NCI-H1417 (cell line): ENCODE data around the gene HYDIN.
"Not testable (repeated sequence)": the region's sequence is repeated elsewhere in the genome, so short reads cannot be mapped to it uniquely, and the experiment has no call there.

ENCODE experiments used
- DNase-seq, 3 experiments: peaks; one replicate each; lab custom pipeline; 2025; lab: John Stamatoyannopoulos, UW

The HYDIN gene

DNA sequence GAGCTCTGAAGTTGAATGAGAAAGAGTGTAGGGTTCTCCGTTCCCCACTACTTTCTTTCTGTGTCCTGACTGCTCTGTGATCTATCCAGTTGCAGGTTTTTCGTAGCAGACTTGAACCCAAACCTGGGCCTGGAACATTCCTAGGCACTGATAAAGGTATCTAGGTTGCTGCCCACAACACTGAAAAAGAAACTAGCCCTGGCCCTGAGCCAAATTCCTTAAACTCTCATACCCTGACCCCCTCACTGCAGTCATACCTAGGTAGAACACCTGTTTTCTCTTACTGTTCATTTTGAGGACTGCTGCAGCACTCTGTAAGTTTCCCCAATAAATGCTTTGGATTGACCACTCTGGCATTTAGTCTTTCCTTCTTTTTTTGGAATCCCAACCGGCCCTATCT lies 5.4 kb downstream of the HYDIN start:
- DNase-seq = no peak

GRCh38 chr16:71218306-71218963 lies 12.1 kb downstream of the HYDIN start:
- DNase-seq = peak in 2 of 3 experiments; percentile 13 to 61

- DNase-seq = peak in 2 of 3 experiments; percentile 41 to 75
These were observed 13.0 kb downstream of the HYDIN start for GRCh38 chr16:71217506-71217905.

DNA sequence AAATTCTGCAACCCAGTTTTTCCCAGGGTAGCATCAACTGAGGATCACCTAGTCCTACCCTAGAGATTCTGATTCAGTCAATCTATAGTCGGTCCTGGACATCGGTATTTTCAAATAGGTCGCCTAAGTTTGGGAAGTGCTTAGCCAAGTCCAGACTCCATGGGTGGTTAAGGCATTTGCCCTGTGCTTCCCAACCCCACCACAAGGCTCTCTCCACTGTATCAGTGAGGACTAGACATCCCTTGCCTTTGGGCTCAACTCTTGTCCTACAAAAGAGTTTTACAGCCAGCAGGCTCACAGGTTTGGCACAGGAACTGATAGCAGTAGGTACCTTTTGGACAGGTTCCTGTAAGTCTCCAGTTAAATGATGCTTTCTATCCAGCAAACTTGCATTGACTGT lies 13.8 kb downstream of the HYDIN start:
- peak in 1 of 3 experiments; percentile 33 for DNase-seq

- DNase-seq = peak; percentile 12 to 73 (median 59)
These were observed 15.7 kb downstream of the HYDIN start for GRCh38 chr16:71214746-71215381.

DNA sequence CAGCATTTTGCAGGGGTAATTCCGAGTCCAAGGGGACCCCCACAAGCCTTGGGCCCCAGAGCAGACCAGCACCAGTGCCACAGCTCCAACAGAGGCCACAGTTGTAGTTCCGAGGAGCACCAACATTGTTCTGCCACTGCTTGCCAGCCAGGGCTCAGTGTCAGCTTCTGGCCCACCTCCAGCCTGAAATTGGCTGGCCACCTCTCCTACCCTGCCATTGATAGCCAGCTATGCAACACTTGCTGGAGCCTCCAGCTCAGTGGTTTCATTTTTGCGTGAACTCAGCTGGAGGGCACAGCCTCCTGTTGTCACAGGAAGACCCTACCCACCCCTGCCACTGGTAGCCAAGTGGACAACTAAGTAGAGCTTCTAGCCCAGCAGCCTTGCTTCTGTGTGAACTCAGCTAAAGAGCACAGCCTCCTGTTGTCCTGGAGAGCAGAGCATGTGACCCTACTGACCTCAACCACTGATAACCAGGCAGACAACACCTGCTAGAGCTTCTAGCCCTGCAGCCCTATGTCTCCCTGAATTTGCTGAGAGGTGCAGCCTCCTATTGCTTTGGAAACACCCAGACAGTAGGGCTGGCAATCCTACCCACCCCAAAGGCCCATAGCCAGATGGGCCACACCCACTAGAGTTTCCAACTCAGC lies 24.9 kb downstream of the HYDIN start:
- no peak for DNase-seq

DNA sequence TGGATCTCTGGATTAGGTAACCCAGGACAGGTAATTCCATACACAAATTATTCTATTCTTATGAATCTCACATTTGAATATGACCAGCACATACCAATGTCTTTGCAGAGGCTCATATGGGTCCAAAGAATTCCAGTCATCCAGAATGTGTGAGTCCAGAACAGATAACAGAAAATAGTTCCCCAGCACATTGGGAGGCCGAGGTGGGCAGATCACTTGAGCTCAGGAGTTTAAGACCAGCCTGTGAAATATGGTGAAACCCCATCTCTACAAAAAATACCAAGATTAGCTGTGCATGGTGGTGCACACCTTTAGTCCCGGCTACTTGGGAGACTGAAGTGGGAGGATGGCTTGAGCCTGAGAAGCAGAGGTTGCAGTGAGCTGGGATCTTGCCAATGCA lies 26.9 kb downstream of the HYDIN start:
- no peak for DNase-seq

DNA sequence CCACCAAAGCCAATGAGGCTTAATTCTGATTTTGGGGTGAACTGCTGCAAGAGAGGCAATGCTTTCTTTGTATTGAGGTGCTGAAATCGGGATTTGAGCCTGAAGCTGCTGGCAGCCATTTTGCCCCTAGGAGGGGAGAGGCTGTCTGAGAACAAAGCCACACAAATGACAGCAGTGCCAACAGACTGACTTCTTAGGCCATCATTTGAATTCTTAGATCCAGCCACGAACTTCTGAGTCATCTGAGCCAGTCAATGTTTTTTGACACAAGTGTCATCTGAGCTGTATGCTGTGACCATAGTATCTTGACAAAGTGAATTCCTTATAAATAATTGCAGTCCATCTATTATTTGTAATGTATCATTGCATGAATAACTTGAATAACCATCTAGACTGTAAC lies 29.0 kb downstream of the HYDIN start:
- no peak for DNase-seq

GRCh38 chr16:71201054-71201453 lies 29.5 kb downstream of the HYDIN start:
- no peak for DNase-seq

GRCh38 chr16:71198408-71198807 lies 32.1 kb downstream of the HYDIN start:
- DNase-seq = no peak

DNA sequence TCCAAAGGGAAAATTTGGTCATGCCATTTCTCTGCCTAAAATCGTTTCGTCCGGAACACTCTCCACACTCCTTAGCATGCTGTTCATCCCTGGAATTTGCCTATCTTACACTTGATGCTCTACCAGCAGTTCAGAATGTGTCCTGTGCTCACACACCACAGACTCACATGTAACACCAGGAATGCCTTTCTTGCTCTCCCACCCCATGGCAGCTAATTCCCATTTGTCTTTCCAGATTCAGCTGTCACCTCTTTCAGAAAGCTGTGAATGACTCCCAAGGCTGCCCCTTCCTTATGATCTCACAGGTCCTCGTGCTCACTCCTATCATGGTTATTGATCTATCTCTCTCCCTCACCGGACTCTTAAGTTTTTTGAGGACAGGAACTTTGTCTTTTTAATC lies 38.1 kb downstream of the HYDIN start:
- no peak for DNase-seq

DNA sequence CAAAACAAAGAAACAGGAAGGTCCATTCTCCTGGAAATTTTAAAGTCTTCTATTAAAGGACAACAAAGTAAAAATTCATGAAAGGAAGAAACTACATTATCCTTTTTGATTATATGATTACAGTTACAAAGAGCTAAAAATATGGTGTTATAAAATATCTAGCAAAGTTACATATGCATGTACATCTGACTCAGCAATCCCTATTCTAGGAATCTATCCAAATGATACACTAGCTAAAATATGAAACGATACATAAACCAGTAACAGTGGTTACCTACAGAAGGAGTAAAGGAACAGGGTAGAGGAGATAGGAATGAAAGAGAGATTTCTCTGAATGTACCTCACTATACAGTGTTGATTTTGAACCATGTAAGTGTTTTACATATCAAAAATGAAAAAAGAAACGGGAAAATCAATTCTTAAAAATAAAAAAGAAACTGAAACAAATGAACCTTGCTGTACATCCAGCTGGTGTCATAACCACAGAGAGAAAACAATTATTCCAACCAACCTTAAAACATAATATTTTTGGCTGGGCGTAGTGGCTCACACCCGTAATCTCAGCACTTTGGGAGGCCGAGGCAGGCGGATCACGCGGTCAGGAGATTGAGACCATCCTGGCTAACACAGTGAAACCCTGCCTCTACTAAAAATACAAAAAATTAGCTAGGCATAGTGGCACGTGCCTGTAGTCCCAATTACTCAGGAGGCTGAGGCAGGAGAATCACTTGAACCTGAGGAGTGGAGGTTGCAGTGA lies 41.4 kb downstream of the HYDIN start:
- DNase-seq = no peak

DNA sequence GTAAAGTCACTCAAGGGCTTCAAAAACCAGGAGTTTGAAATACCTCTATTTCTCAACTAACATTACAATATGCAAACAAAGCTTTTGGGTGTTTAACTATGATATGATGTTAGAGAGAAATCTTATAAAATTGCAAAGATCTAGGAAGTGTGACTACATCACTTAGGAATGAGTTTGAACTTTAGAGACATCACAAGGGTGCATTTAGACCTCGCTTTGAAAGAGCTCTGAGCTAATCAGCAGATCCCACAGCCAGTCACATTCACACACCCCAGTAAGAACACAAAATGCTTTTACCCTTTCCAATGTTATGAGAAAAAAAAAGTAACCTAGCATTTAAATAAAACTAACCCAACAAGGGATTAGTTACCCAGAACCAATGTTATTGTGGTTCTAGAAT lies 45.2 kb downstream of the HYDIN start:
- no peak for DNase-seq

GRCh38 chr16:71179569-71179968 lies 51.0 kb downstream of the HYDIN start:
- DNase-seq = no peak

- no peak for DNase-seq
These were observed 57.9 kb downstream of the HYDIN start for GRCh38 chr16:71172481-71173207.

DNA sequence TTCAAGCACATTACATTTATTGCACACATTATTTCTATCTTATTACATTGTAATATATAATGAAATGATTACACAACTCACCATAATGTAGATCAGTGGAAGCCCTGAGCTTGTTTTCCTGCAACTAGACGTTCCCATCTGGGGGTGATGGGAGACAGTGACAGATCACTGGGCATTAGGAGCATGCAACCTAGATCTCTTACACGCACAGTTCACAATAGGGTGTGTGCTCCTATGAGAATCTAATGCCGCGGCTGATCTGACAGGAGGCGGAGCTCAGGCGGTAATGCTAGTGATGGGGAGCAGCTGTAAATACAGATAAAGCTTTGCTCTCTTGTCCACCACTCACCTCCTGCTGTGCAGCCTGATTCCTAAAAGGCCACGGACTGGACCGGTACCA lies 69.5 kb downstream of the HYDIN start:
- not testable (repeated sequence) for DNase-seq

DNA sequence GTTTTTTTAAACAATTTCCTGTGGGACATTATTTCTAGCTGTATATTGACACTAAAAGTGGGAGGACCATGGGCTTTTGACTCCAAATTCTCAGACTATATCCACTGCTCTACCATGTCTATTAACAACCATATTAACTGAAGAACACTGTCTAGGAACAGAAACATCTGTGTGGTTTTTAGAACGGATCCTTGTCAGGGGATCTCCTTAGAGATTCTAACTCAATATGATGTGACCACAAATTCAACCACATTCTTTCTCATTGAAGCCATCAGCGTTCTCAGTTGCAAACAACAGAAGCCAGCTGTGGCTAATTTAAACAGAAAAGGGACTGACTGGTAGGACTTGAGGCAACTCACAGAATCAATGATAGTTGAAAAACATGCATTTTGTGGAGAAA lies 73.2 kb downstream of the HYDIN start:
- not testable (repeated sequence) for DNase-seq

GRCh38 chr16:71153329-71153728 lies 77.2 kb downstream of the HYDIN start:
- not testable (repeated sequence) for DNase-seq

DNA sequence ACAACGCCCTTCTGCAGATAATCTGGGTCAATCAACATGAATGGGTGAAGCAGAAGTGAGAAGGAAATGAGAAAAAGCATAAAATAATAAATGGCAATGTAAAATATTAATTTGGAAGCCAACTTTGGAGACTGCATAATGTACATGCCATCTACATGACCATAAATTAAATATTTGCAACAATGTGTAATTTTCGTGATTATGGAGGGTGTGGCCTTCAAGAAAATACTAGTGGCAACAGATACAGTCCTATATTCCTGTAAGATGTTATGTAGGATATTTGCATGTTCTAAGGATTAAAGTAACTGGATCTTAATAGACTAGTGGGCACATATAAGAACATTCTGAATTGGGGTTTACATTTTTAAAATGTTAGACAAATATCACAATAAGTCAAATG lies 78.9 kb downstream of the HYDIN start:
- not testable (repeated sequence) for DNase-seq

DNA sequence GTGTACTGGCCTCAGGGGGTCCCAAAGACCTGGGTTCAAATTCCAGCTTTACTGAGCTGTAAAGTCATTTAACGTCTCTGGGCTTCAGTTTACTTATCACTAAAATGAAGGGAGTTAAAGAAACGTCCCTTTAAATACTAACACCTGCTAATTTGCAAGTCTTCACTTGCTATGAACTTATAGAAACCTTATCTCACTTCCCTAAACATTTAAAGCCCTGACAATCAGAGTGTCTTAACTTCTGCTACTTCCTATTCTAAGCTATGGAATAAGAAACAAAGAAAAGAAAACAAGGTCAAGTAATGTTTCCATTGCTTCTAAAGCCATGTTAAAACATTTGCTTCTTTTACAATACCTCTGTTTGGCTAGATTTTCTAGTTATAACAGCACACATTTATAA lies 87.3 kb downstream of the HYDIN start:
- not testable (repeated sequence) for DNase-seq

DNA sequence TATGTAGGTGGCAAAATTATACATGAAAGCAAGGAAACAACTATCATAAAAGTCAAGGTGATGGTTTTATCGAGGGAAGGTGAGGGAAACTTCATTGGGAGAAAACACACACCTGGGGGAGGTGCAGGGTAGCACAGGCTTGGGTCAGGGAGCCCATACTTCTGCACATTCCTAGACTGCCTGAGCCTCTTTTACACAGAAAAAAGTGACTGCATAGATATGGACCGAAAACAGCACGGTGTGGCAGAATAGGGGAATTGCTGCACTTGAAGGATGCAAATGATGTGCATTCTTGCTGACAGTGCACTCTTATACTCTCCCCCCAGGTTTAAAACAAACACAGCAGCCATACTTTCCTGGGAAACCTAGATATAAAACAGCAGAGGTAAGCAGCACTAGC lies 120.0 kb downstream of the HYDIN start:
- DNase-seq = not testable (repeated sequence)

GRCh38 chr16:71109656-71110208 lies 120.8 kb downstream of the HYDIN start:
- not testable (repeated sequence) for DNase-seq
